ENCODE data around the gene GNAI3.
"Not testable (repeated sequence)": the region's sequence is repeated elsewhere in the genome, so short reads cannot be mapped to it uniquely, and the experiment has no call there.

DNA sequence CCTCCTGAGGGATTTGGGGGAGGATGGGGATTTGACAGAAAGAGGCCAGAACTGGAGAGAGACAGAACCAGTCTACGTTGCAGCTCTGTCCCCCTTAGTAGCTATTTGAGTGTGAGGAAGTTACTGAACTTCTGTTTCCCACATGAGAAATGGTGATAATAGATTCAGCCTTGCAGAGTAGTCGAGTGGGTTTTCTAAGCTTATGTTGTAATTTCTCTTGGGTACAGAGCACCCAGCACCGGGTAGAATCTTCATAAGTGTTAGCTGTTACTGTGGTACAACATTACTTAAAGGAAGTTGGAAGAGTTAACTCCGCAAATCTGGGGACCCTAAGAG is 112.2 kb downstream of the GNAI3 start:
- TF ChIP-seq, protein P1, sequence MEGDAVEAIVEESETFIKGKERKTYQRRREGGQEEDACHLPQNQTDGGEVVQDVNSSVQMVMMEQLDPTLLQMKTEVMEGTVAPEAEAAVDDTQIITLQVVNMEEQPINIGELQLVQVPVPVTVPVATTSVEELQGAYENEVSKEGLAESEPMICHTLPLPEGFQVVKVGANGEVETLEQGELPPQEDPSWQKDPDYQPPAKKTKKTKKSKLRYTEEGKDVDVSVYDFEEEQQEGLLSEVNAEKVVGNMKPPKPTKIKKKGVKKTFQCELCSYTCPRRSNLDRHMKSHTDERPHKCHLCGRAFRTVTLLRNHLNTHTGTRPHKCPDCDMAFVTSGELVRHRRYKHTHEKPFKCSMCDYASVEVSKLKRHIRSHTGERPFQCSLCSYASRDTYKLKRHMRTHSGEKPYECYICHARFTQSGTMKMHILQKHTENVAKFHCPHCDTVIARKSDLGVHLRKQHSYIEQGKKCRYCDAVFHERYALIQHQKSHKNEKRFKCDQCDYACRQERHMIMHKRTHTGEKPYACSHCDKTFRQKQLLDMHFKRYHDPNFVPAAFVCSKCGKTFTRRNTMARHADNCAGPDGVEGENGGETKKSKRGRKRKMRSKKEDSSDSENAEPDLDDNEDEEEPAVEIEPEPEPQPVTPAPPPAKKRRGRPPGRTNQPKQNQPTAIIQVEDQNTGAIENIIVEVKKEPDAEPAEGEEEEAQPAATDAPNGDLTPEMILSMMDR (IDR thresholded peaks at IDR 0.05; ENCODE audit: low read depth, low read length, poor library complexity, severe bottlenecking), result not testable (repeated sequence)
- TF ChIP-seq EZH2phosphoT487 (IDR thresholded peaks at IDR 0.05; ENCODE audit: borderline replicate concordance, low read length), result not testable (repeated sequence)
